Astrocyte (in vitro differentiated cells and primary cell): Measurements from ENCODE around the gene VSX1. TPM values are rescaled to one million over a fixed set of nuclear protein-coding genes. Genes with fewer than 3 reads are reported as not detected.

Source experiments
- DNase-seq: peaks from one replicate; pipeline ENCODE4 v3.0.0-alpha.2; 2010; ENCODE audit warnings: low read depth
- FAIRE-seq: peaks from 2 replicates; lab custom pipeline; 2011; peaks lifted over from hg19 to GRCh38; lab: Jason Lieb, UNC
- H2AFZ ChIP-seq: 2 replicates; pipeline ENCODE4 v1.6.0; 2012; ENCODE audit warnings: low read depth, low read length, inconsistent platforms
- H3K27ac ChIP-seq: 2 replicates; pipeline ENCODE4 v1.5.1; 2011; ENCODE audit warnings: low read depth, low read length, inconsistent platforms
- H3K27me3 ChIP-seq: 2 replicates; pipeline ENCODE4 v1.6.0; 2011; ENCODE audit warnings: low read length, inconsistent platforms; ENCODE audit not compliant: insufficient read depth
- H3K36me3 ChIP-seq: 2 replicates; pipeline ENCODE4 v1.5.1; 2011; ENCODE audit warnings: low read length, inconsistent platforms; ENCODE audit not compliant: insufficient read depth
- H3K4me1 ChIP-seq: 2 replicates; pipeline ENCODE4 v1.5.1; 2011; ENCODE audit warnings: low read length, inconsistent platforms; ENCODE audit not compliant: insufficient read depth
- H3K4me2 ChIP-seq: 2 replicates; pipeline ENCODE4 v1.6.0; 2012; ENCODE audit warnings: low read length, inconsistent platforms
- H3K4me3 ChIP-seq: 2 replicates; pipeline ENCODE4 v1.5.1; 2011; ENCODE audit warnings: low read depth, mild to moderate bottlenecking, low read length, inconsistent platforms; ENCODE audit not compliant: insufficient read depth
- H3K79me2 ChIP-seq: 2 replicates; pipeline ENCODE4 v1.6.0; 2012; ENCODE audit warnings: mild to moderate bottlenecking, low read length, inconsistent platforms; ENCODE audit not compliant: insufficient read depth
- H3K9ac ChIP-seq: 2 replicates; pipeline ENCODE4 v1.6.0; 2012; ENCODE audit warnings: mild to moderate bottlenecking, low read length, inconsistent platforms
- H3K9me3 ChIP-seq: 2 replicates; pipeline ENCODE4 v1.5.1; 2012; ENCODE audit warnings: low read depth, mild to moderate bottlenecking, low read length, inconsistent platforms; ENCODE audit not compliant: insufficient read depth
- H4K20me1 ChIP-seq: 2 replicates; pipeline ENCODE4 v1.6.0; 2012; ENCODE audit warnings: low read length, inconsistent platforms; ENCODE audit not compliant: insufficient read depth
- H3K27ac Mint-ChIP-seq: one replicate; pipeline ENCODE4 v1.8.0; 2021; ENCODE audit warnings: mild to moderate bottlenecking, mixed read lengths; ENCODE audit not compliant: unreplicated experiment
- H3K27me3 Mint-ChIP-seq: one replicate; pipeline ENCODE4 v1.8.0; 2021; ENCODE audit warnings: low read depth, mixed read lengths; ENCODE audit not compliant: unreplicated experiment
- H3K36me3 Mint-ChIP-seq: one replicate; pipeline ENCODE4 v1.8.0; 2021; ENCODE audit warnings: low read depth, mixed read lengths; ENCODE audit not compliant: unreplicated experiment
- H3K4me1 Mint-ChIP-seq: one replicate; pipeline ENCODE4 v1.8.0; 2021; ENCODE audit warnings: low read depth, mixed read lengths; ENCODE audit not compliant: unreplicated experiment
- H3K4me3 Mint-ChIP-seq: one replicate; pipeline ENCODE4 v1.8.0; 2021; ENCODE audit warnings: mild to moderate bottlenecking, moderate library complexity, mixed read lengths; ENCODE audit not compliant: unreplicated experiment
- H3K9me3 Mint-ChIP-seq: one replicate; pipeline ENCODE4 v1.8.0; 2021; ENCODE audit warnings: mild to moderate bottlenecking, mixed read lengths; ENCODE audit not compliant: unreplicated experiment
- CTCF ChIP-seq: IDR thresholded peaks from 2 replicates; pipeline ENCODE4 v1.5.1; 2011; ENCODE audit warnings: low read depth, mild to moderate bottlenecking, inconsistent platforms, low read length, moderate library complexity; ENCODE audit not compliant: insufficient read depth
- EZH2 ChIP-seq: IDR thresholded peaks from 2 replicates; pipeline ENCODE4 v1.6.1; 2012; ENCODE audit warnings: mild to moderate bottlenecking, low read length, inconsistent platforms; ENCODE audit not compliant: insufficient read depth
- total RNA-seq: library from RNA; stranded (reverse); gene quantifications from 2 replicates; pipeline ENCODE4 v1.2.1, GENCODE V29; 2021

Gene VSX1
- total RNA-seq, 1 donor from 2014 or later: not detected

DNA sequence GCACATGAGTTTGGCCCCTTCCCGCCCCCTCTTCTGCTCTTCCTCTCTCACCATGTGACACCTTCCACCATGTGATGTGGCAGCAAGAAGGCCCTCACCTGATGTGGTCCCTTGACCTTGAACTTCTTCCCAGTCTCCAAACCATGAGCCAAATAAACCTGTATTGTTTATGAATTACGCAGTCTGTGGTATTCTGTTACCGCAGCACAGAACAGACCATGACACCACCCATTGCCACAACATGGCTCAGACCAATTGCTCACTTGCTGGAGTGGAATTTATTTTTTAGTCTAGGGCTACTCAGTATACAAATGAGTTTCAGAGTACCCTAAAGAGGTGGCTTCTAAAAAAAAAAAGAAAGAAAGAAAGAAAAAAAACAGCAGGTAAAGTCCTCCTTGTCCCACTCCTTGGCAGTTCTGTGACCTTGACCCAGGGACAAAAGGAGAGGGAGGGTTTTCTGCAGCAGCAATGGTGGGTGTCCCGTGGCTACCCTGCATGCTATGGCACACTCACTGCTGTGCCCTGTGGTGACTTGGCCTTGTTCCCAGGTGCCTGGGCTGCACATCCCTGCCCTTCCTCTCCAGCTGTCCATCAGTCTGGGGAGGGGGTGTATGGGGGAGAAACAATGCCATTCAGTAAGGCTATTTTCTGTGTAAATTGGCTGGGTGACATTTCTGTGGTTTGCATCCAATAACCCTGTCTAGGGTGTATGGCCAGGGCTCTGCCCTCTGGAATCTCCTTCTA is 5.4 kb upstream of the VSX1 start:
- no peak overlapping the region for H3K9ac ChIP-seq
- H3K27ac Mint-ChIP-seq: no peak overlapping the region
- H3K36me3 Mint-ChIP-seq: no peaks in the 10 kb centered on the region
- no peak overlapping the region for H3K27ac ChIP-seq
- no peaks in the 10 kb centered on the region for H3K4me1 Mint-ChIP-seq
- peaks cover 64% of the 10 kb centered on the region for H3K27me3 ChIP-seq
- peaks cover 6% of the 10 kb centered on the region for H3K4me1 ChIP-seq
- no peaks in the 10 kb centered on the region for H3K36me3 ChIP-seq
- TF ChIP-seq EZH2: no peak
- no peak for TF ChIP-seq CTCF
- FAIRE-seq (no peak), DNase-seq (no peak)
- no peak overlapping the region for H2AFZ ChIP-seq
- no peak overlapping the region for H3K4me3 Mint-ChIP-seq
- H3K27me3 Mint-ChIP-seq: peaks cover 89% of the 10 kb centered on the region
- peaks cover 21% of the 10 kb centered on the region for H3K9me3 Mint-ChIP-seq
- no peak overlapping the region for H3K4me2 ChIP-seq
- H3K4me3 ChIP-seq: no peak overlapping the region
- no peaks in the 10 kb centered on the region for H3K79me2 ChIP-seq
- no peaks in the 10 kb centered on the region for H4K20me1 ChIP-seq
- H3K9me3 ChIP-seq: no peaks in the 10 kb centered on the region

DNA sequence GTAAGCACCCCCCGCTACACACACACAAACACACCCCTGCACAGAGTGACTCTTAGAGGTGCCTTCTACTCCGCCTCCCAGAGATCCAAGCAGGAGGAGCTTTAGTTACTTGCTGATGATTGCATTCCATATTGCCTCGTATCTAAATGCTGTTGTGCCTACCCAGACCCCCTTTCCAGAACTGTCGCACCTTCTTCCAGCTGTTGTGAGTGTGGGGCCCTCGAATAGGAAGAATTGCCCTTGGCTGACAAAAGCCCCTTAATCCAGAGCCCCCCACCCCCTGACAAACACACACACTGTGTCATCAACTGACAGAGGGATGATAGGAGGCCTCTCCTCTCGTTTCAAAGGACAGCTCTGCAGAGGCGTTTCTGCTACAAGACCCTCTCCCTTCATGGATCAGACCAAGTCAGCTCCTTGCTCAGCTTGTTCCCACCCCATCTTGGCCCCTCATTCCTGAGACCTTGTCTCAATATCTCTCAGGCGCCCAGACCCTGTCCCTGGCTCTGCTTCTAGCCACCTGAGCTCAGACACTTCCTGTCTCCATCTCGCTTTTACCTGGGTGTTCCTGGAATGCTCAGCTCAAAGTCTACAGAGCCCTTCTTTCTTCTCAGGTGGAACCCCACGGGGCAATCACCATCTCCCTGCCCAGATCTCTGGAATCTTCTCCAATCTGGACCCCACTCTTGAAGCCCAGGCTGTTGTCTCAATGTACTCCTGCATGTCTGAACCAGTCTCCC is 4.0 kb upstream of the VSX1 start:
- H3K9me3 ChIP-seq: no peaks in the 10 kb centered on the region
- H2AFZ ChIP-seq: no peak overlapping the region
- H3K27ac Mint-ChIP-seq: no peak overlapping the region
- TF ChIP-seq EZH2: no peak
- no peak for TF ChIP-seq CTCF
- H3K4me3 ChIP-seq: no peak overlapping the region
- H3K36me3 Mint-ChIP-seq: no peaks in the 10 kb centered on the region
- no peak overlapping the region for H3K9ac ChIP-seq
- H3K79me2 ChIP-seq: no peaks in the 10 kb centered on the region
- H3K27me3 Mint-ChIP-seq: peaks cover 85% of the 10 kb centered on the region
- H3K27me3 ChIP-seq: peaks cover 70% of the 10 kb centered on the region
- H3K36me3 ChIP-seq: no peaks in the 10 kb centered on the region
- no peak for DNase-seq
- H3K4me3 Mint-ChIP-seq: no peak overlapping the region
- no peaks in the 10 kb centered on the region for H3K4me1 Mint-ChIP-seq
- H3K4me1 ChIP-seq: peaks cover 6% of the 10 kb centered on the region
- H3K4me2 ChIP-seq: no peak overlapping the region
- no peak for FAIRE-seq
- H3K27ac ChIP-seq: no peak overlapping the region
- no peaks in the 10 kb centered on the region for H4K20me1 ChIP-seq
- H3K9me3 Mint-ChIP-seq: peaks cover 21% of the 10 kb centered on the region
